Hindlimb muscle (tissue), 1 donor: ENCODE measurements around the gene SIGLEC11. TPM values are rescaled to one million over a fixed set of nuclear protein-coding genes. Genes with fewer than 3 reads are reported as not detected.

Source experiments
- polyA plus RNA-seq: library from polyadenylated mRNA; unstranded; fragments of 120-200 nt; gene quantifications from one replicate; pipeline ENCODE4 v1.2.1, GENCODE V29; 2013; ENCODE audit not compliant: insufficient read length

Gene SIGLEC11
- polyA plus RNA-seq, 1 donor: 0.93 TPM

Other genes with a start within 250 kb of the SIGLEC11 start
- 0.94 TPM for gene TSKS, start 197.9 kb downstream of the SIGLEC11 start, polyA plus RNA-seq
- 68.3 TPM for gene AP2A1, start 194.2 kb downstream of the SIGLEC11 start, polyA plus RNA-seq
- 18.3 TPM for gene FUZ, start 147.9 kb downstream of the SIGLEC11 start, polyA plus RNA-seq
- gene MED25, start 142.9 kb downstream of the SIGLEC11 start, polyA plus RNA-seq: 33.0 TPM
- gene PTOV1, start 110.0 kb downstream of the SIGLEC11 start, polyA plus RNA-seq: 254 TPM
- gene PNKP, start 93.6 kb downstream of the SIGLEC11 start, polyA plus RNA-seq: 34.3 TPM
- gene AKT1S1, start 83.8 kb downstream of the SIGLEC11 start, polyA plus RNA-seq: 42.7 TPM
- gene TBC1D17, start 83.5 kb downstream of the SIGLEC11 start, polyA plus RNA-seq: 49.1 TPM
- 1.8 TPM for gene IL4I1, start 64.3 kb downstream of the SIGLEC11 start, polyA plus RNA-seq
- gene ATF5, start 32.0 kb downstream of the SIGLEC11 start, polyA plus RNA-seq: 28.8 TPM
- 64.1 TPM for gene NUP62, start 31.7 kb downstream of the SIGLEC11 start, polyA plus RNA-seq
- gene VRK3, start 64.2 kb upstream of the SIGLEC11 start, polyA plus RNA-seq: 17.1 TPM
- 8.0 TPM for gene ZNF473, start 64.8 kb upstream of the SIGLEC11 start, polyA plus RNA-seq
- not detected for gene IZUMO2, start 202.1 kb upstream of the SIGLEC11 start, polyA plus RNA-seq
- gene MYH14, start 242.4 kb upstream of the SIGLEC11 start, polyA plus RNA-seq: 48.6 TPM